A204.1 (cell line): ENCODE data around the gene KSR1.
"Not testable (repeated sequence)": the region's sequence is repeated elsewhere in the genome, so short reads cannot be mapped to it uniquely, and the experiment has no call there.

Source experiments
- FAIRE-seq: peaks from 2 replicates; lab custom pipeline; 2012; peaks lifted over from hg19 to GRCh38; lab: Jason Lieb, UNC

The KSR1 gene

GRCh38 chr17:27426471-27426870, 29.8 kb upstream of the KSR1 start:
- not testable (repeated sequence) for FAIRE-seq

GRCh38 chr17:27427166-27427862, 28.9 kb upstream of the KSR1 start:
- FAIRE-seq, result not testable (repeated sequence)

- FAIRE-seq, result no peak
These were observed 27.3 kb upstream of the KSR1 start for GRCh38 chr17:27428781-27429505.

GRCh38 chr17:27429666-27430382, 26.4 kb upstream of the KSR1 start:
- FAIRE-seq, result no peak

GRCh38 chr17:27430383-27430840, 25.8 kb upstream of the KSR1 start:
- FAIRE-seq, result no peak

- no peak for FAIRE-seq
These were observed 25.3 kb upstream of the KSR1 start for GRCh38 chr17:27430882-27431491.

- FAIRE-seq, result no peak
These were observed 22.7 kb upstream of the KSR1 start for GRCh38 chr17:27433521-27433920.

GRCh38 chr17:27435431-27436070, 20.7 kb upstream of the KSR1 start:
- not testable (repeated sequence) for FAIRE-seq

GRCh38 chr17:27438348-27438998, 17.8 kb upstream of the KSR1 start:
- no peak for FAIRE-seq

- FAIRE-seq, result no peak
These were observed 16.9 kb upstream of the KSR1 start for GRCh38 chr17:27439342-27439741.

GRCh38 chr17:27442702-27443101, 13.5 kb upstream of the KSR1 start:
- FAIRE-seq, result no peak

- FAIRE-seq, result no peak
These were observed 12.8 kb upstream of the KSR1 start for GRCh38 chr17:27443491-27443890.

GRCh38 chr17:27445971-27446370, 10.3 kb upstream of the KSR1 start:
- FAIRE-seq, result no peak

- FAIRE-seq, result no peak
These were observed 9.5 kb upstream of the KSR1 start for GRCh38 chr17:27446569-27447301.

- not testable (repeated sequence) for FAIRE-seq
These were observed 7.7 kb upstream of the KSR1 start for GRCh38 chr17:27448534-27448933.

GRCh38 chr17:27449541-27449940, 6.7 kb upstream of the KSR1 start:
- FAIRE-seq, result no peak

- FAIRE-seq, result no peak
These were observed 6.3 kb upstream of the KSR1 start for GRCh38 chr17:27449988-27450387.

GRCh38 chr17:27450416-27450815, 5.8 kb upstream of the KSR1 start:
- FAIRE-seq, result no peak

GRCh38 chr17:27451906-27452305, 4.3 kb upstream of the KSR1 start:
- FAIRE-seq, result no peak

GRCh38 chr17:27452828-27453227, 3.4 kb upstream of the KSR1 start:
- no peak for FAIRE-seq

GRCh38 chr17:27453471-27453870, 2.8 kb upstream of the KSR1 start:
- FAIRE-seq, result no peak
